Activated naive CD4-positive, alpha-beta T cell treated with anti-CD3 and anti-CD28 coated beads, Interleukin-2, amount 50 U/mL, for 72 hours (primary cell): ENCODE results near the gene GNA14. TPM values are rescaled to one million over a fixed set of nuclear protein-coding genes. Genes with fewer than 3 reads are reported as not detected.
"Not testable (repeated sequence)": the region's sequence is repeated elsewhere in the genome, so short reads cannot be mapped to it uniquely, and the experiment has no call there.

ENCODE experiments used
- ATAC-seq, 2 donors: fragments of 150-1000 bp; cut with Tn5 transposase; 2 replicates each; pipeline ENCODE4 v1.10.0; 2021; ENCODE audit warnings: mild to moderate bottlenecking in 2 of 2, moderate library complexity in 2 of 2
- DNase-seq, 2 donors: peaks; one replicate each; pipeline ENCODE4 v3.0.0; 2021 to 2022; ENCODE audit warnings: low spot score in 2 of 2
- H3K27ac Mint-ChIP-seq, 2 donors: one replicate each; pipeline ENCODE4 v1.8.0; 2022; ENCODE audit warnings: mild to moderate bottlenecking in 2 of 2, mixed read lengths in 2 of 2
- H3K36me3 Mint-ChIP-seq, 2 donors: one replicate each; pipeline ENCODE4 v1.8.0; 2022; ENCODE audit warnings: mixed read lengths in 2 of 2
- H3K9me3 Mint-ChIP-seq, 2 donors: one replicate each; pipeline ENCODE4 v1.8.0; 2022; ENCODE audit warnings: mixed read lengths in 2 of 2
- total RNA-seq, 2 donors: library from RNA; stranded (reverse); gene quantifications; one replicate each; pipeline ENCODE4 v1.2.3, GENCODE V29; 2022

The GNA14 gene
- total RNA-seq, result under 1 TPM; 0.25 to 0.59 TPM

GRCh38 chr9:77648234-77649108 is at the start of gene GNA14:
GNA14 (minus strand) TSS chr9:77648322; CDS start chr9:77647793, 529 bp downstream.
- peak in 1 of 2 donors; percentile 28 for DNase-seq
- Mint-ChIP-seq H3K27ac (no peak within 1 kb of the TSS), H3K36me3 (peaks cover 6% of the 10 kb centered on the region in 2 donors), H3K9me3 (no peaks in the 10 kb centered on the region)
- peak; percentile 52 to 65 for ATAC-seq

- Mint-ChIP-seq H3K9me3 (peaks cover 7 to 18% of the 10 kb centered on the region in 2 donors), H3K27ac (peak overlapping the region in 1 of 2 donors; percentile 69), H3K36me3 (peaks cover 0 to 18% of the 10 kb centered on the region in 2 donors)
- ATAC-seq (no peak), DNase-seq (no peak)
Observed at GRCh38 chr9:77697238-77697984, 49.3 kb upstream of the GNA14 start.

GRCh38 chr9:77690723-77691122 is 42.6 kb upstream of the GNA14 start:
- H3K9me3 Mint-ChIP-seq, result peaks cover 6 to 23% of the 10 kb centered on the region in 2 donors
- not testable (repeated sequence) for ATAC-seq, H3K36me3 Mint-ChIP-seq, H3K27ac Mint-ChIP-seq, DNase-seq

DNA sequence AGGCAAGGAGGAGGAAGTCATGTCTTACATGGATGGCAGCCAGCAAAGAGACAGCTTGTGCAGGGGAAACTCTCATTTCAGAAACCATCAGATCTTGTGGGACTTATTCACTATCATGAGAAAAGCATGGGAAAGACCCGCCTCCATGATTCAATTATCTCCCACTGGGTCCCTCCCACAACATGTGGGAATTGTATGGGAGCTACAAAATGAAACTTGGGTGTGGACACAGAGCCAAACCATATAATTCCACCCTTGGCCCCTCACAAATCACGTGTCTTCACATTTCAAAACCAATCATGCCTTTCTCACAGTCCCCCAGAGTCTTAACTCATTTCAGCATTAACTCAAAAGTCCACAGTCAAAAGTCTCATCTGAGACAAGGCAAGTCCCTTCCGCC is 42.0 kb upstream of the GNA14 start:
- DNase-seq, result not testable (repeated sequence)

GRCh38 chr9:77687737-77688136 is 39.6 kb upstream of the GNA14 start:
- not testable (repeated sequence) for H3K36me3 Mint-ChIP-seq, DNase-seq, H3K27ac Mint-ChIP-seq, ATAC-seq
- H3K9me3 Mint-ChIP-seq, result peaks cover 6 to 21% of the 10 kb centered on the region in 2 donors

More for the DNA sequence above, 42.0 kb upstream of the GNA14 start:
- H3K9me3 Mint-ChIP-seq, result peaks cover 6 to 21% of the 10 kb centered on the region in 2 donors
- ATAC-seq, H3K27ac Mint-ChIP-seq, H3K36me3 Mint-ChIP-seq: not testable (repeated sequence)

GRCh38 chr9:77680581-77680980 is 32.5 kb upstream of the GNA14 start:
- H3K36me3 Mint-ChIP-seq, result no peaks in the 10 kb centered on the region
- H3K27ac Mint-ChIP-seq, result no peak overlapping the region
- no peaks in the 10 kb centered on the region for H3K9me3 Mint-ChIP-seq
- no peak for DNase-seq
- ATAC-seq, result no peak

- DNase-seq, result no peak
- Mint-ChIP-seq H3K27ac (no peak overlapping the region), H3K9me3 (no peaks in the 10 kb centered on the region), H3K36me3 (no peaks in the 10 kb centered on the region)
- no peak for ATAC-seq
Observed at GRCh38 chr9:77679661-77680368, 31.7 kb upstream of the GNA14 start.

DNA sequence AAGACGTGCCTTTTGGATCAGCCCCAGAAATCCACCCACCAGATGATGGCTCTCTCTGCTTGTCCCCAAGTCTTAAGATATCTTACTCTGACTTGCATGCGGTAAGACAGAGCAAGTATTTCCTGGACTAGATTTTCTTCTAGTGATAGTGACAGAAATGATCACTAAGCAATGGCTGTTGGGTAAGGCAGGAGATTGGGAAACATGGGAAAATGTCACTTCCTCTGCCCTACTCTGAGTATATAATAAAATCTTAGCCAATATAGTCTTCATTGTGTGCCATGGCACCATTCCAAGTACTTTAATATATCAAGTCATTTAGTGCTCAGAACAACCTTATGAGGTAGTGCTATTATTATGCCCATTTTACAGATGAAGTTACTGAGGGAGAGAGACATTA is 31.0 kb upstream of the GNA14 start:
- no peak for DNase-seq
- Mint-ChIP-seq H3K36me3 (no peaks in the 10 kb centered on the region), H3K27ac (no peak overlapping the region), H3K9me3 (no peaks in the 10 kb centered on the region)
- ATAC-seq, result no peak

GRCh38 chr9:77677957-77678535 is 29.9 kb upstream of the GNA14 start:
- no peaks in the 10 kb centered on the region for H3K36me3 Mint-ChIP-seq
- ATAC-seq (no peak), DNase-seq (no peak)
- H3K27ac Mint-ChIP-seq, result no peak overlapping the region
- H3K9me3 Mint-ChIP-seq, result no peaks in the 10 kb centered on the region

DNA sequence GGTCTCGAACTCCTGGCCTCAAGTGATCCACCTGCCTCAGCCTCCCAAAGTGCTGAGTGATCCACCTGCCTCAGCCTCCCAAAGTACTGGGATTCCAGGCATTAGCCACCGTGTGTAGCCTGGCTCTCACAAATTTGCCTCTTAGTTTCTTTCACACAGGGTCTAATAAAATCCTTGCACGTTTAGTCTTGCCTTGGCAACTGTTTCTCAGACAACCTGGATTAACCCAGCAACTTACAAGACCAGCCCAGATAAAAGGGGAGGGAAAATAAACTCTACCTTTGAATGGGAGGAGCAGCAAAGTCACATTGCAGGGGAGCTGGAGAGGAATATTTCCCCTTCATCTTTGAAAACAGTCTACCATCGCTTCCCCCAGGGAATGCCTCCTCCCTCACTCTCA is 29.3 kb upstream of the GNA14 start:
- Mint-ChIP-seq H3K9me3 (no peaks in the 10 kb centered on the region), H3K36me3 (no peaks in the 10 kb centered on the region), H3K27ac (no peak overlapping the region)

GRCh38 chr9:77673941-77674791 is 26.0 kb upstream of the GNA14 start:
- Mint-ChIP-seq H3K27ac (no peak overlapping the region), H3K9me3 (no peaks in the 10 kb centered on the region), H3K36me3 (no peaks in the 10 kb centered on the region)
- no peak for DNase-seq
- no peak for ATAC-seq

More for the DNA sequence above, 29.3 kb upstream of the GNA14 start:
- DNase-seq (no peak), ATAC-seq (no peak)

- DNase-seq (no peak), ATAC-seq (no peak)
- Mint-ChIP-seq H3K36me3 (no peaks in the 10 kb centered on the region), H3K9me3 (no peaks in the 10 kb centered on the region), H3K27ac (no peak overlapping the region)
Observed at GRCh38 chr9:77672183-77672582, 24.1 kb upstream of the GNA14 start.

DNA sequence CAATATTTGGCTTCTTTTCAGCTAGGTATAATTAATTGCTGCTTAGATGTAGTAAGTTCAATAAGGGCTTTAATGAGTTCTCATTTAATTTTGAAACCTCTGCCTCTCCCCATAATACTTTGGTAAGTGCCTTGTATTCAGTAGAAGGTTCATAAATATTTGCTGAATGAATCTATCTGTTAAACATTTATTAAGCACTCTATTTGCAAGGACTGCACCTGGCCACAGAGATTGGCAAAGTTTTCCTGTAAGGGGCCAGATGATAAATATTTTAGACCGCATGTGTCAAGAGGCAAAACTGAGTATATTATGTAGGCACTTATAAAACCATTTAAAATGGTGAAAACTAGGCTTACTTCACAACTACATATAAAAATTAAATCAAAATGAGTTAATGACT is 19.0 kb upstream of the GNA14 start:
- no peak overlapping the region for H3K27ac Mint-ChIP-seq
- no peak for ATAC-seq
- H3K36me3 Mint-ChIP-seq, result no peaks in the 10 kb centered on the region
- DNase-seq, result no peak
- no peaks in the 10 kb centered on the region for H3K9me3 Mint-ChIP-seq

GRCh38 chr9:77663754-77664153 is 15.6 kb upstream of the GNA14 start:
- ATAC-seq, result no peak
- H3K36me3 Mint-ChIP-seq, result no peaks in the 10 kb centered on the region
- no peak overlapping the region for H3K27ac Mint-ChIP-seq
- no peak for DNase-seq
- no peaks in the 10 kb centered on the region for H3K9me3 Mint-ChIP-seq

GRCh38 chr9:77661566-77662085 is 13.5 kb upstream of the GNA14 start:
- H3K27ac Mint-ChIP-seq, result no peak overlapping the region
- no peaks in the 10 kb centered on the region for H3K36me3 Mint-ChIP-seq
- no peaks in the 10 kb centered on the region for H3K9me3 Mint-ChIP-seq
- no peak for DNase-seq
- no peak for ATAC-seq

DNA sequence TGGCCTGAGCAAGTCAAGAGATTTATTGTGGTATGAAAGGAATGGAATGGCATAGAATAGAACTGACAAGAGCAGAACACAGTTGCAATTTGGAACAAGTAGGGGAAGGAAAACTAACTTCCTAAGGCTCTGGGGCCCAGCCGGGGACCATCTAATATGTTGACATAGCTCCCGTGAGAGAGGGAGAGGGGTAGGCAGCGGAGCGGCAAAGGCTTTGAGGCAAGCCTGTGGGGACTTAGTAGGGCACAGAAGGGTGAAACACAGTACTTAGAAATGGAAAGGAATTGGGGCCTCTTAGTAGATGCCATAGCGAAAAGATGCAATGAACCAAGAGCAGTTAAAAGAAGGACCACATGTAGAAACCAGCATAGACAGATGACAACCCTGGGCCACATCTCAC is 11.8 kb upstream of the GNA14 start:
- ATAC-seq (no peak), DNase-seq (no peak)
- Mint-ChIP-seq H3K27ac (no peak overlapping the region), H3K36me3 (no peaks in the 10 kb centered on the region), H3K9me3 (no peaks in the 10 kb centered on the region)
